Neural progenitor cell (in vitro differentiated cells): ENCODE measurements around the gene MIB1.

Experiments used
- EZH2phosphoT487 ChIP-seq: fragments of 200-600 bp; sonication (generic); IDR thresholded peaks from 2 replicates; pipeline ENCODE4 v1.6.1; 2017; ENCODE audit warnings: antibody characterized with exemption
- TF ChIP-seq, protein P1 (sequence below): fragments of 200-600 bp; sonication (generic); IDR thresholded peaks from 2 replicates; pipeline ENCODE4 v1.5.1; 2017; ENCODE audit warnings: antibody characterized with exemption, mild to moderate bottlenecking

DNA sequence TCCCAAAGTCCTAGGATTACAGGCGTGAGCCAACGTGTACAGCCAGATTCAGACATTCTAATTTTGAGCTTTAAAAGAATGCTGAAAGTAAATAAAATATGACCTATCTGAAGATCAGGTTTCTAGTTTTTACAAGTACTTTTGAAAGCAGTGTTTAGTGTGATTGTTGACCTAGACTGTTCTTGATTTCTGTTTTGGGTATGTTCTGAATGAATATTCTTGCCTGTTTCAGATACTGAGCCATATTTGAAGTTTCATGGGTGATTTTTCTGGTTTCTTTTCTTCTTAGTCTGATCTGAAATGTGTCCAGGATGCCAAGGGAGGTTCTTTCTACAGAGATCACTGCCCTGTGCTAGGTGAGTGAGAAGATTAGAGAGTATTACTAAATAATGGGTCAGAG is 37.2 kb downstream of the MIB1 start:
- no peak for TF ChIP-seq EZH2phosphoT487
- TF ChIP-seq, protein P1, sequence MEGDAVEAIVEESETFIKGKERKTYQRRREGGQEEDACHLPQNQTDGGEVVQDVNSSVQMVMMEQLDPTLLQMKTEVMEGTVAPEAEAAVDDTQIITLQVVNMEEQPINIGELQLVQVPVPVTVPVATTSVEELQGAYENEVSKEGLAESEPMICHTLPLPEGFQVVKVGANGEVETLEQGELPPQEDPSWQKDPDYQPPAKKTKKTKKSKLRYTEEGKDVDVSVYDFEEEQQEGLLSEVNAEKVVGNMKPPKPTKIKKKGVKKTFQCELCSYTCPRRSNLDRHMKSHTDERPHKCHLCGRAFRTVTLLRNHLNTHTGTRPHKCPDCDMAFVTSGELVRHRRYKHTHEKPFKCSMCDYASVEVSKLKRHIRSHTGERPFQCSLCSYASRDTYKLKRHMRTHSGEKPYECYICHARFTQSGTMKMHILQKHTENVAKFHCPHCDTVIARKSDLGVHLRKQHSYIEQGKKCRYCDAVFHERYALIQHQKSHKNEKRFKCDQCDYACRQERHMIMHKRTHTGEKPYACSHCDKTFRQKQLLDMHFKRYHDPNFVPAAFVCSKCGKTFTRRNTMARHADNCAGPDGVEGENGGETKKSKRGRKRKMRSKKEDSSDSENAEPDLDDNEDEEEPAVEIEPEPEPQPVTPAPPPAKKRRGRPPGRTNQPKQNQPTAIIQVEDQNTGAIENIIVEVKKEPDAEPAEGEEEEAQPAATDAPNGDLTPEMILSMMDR: no peak
